GM19467 (cell line): ENCODE measurements around the gene LRP6.
"Not testable (repeated sequence)": the region's sequence is repeated elsewhere in the genome, so short reads cannot be mapped to it uniquely, and the experiment has no call there.

ENCODE experiments used
- ATAC-seq: cut with Tn5 transposase; IDR thresholded peaks from one replicate; pipeline ENCODE4 v1.9.1; 2021; ENCODE audit warnings: mild to moderate bottlenecking, moderate library complexity; ENCODE audit not compliant: unreplicated experiment

The LRP6 gene

GRCh38 chr12:12266389-12266872 lies 413 bp downstream of the LRP6 start:
- no peak for ATAC-seq

- ATAC-seq: no peak
Measured at GRCh38 chr12:12265571-12266388, 1.1 kb downstream of the LRP6 start.

GRCh38 chr12:12265035-12265434 lies 1.8 kb downstream of the LRP6 start:
- no peak for ATAC-seq

- ATAC-seq: no peak
Measured at GRCh38 chr12:12263909-12264308, 2.9 kb downstream of the LRP6 start.

- not testable (repeated sequence) for ATAC-seq
Measured at GRCh38 chr12:12256291-12256757, 10.5 kb downstream of the LRP6 start.

- no peak for ATAC-seq
Measured at GRCh38 chr12:12254553-12254952, 12.3 kb downstream of the LRP6 start.

- ATAC-seq: no peak
Measured at GRCh38 chr12:12249216-12250050, 17.4 kb downstream of the LRP6 start.

GRCh38 chr12:12247584-12247983 lies 19.3 kb downstream of the LRP6 start:
- no peak for ATAC-seq

- no peak for ATAC-seq
Measured at GRCh38 chr12:12244341-12244740, 22.5 kb downstream of the LRP6 start.

GRCh38 chr12:12240662-12241340 lies 26.0 kb downstream of the LRP6 start:
- no peak for ATAC-seq

- no peak for ATAC-seq
Measured at GRCh38 chr12:12239127-12239526, 27.7 kb downstream of the LRP6 start.

GRCh38 chr12:12238605-12239004 lies 28.2 kb downstream of the LRP6 start:
- no peak for ATAC-seq

- ATAC-seq: no peak
Measured at GRCh38 chr12:12236896-12237295, 29.9 kb downstream of the LRP6 start.

GRCh38 chr12:12230275-12230674 lies 36.6 kb downstream of the LRP6 start:
- ATAC-seq: no peak

- no peak for ATAC-seq
Measured at GRCh38 chr12:12229556-12230092, 37.2 kb downstream of the LRP6 start.

GRCh38 chr12:12228402-12228801 lies 38.4 kb downstream of the LRP6 start:
- no peak for ATAC-seq

- no peak for ATAC-seq
Measured at GRCh38 chr12:12226187-12226586, 40.7 kb downstream of the LRP6 start.

GRCh38 chr12:12224240-12224940 lies 42.5 kb downstream of the LRP6 start:
- ATAC-seq: no peak

GRCh38 chr12:12221560-12221959 lies 45.3 kb downstream of the LRP6 start:
- peak; percentile 62 for ATAC-seq

- no peak for ATAC-seq
Measured at GRCh38 chr12:12219664-12220063, 47.2 kb downstream of the LRP6 start.
